ENCODE data around the gene EFNA2. TPM values are rescaled to one million over a fixed set of nuclear protein-coding genes. Genes with fewer than 3 reads are reported as not detected.

EFNA2 gene
- polyA plus RNA-seq, 1 donor = 1.4 TPM

Other genes with a start within 250 kb of the EFNA2 start
- gene ABCA7, start 245.8 kb upstream of the EFNA2 start, polyA plus RNA-seq (ENCODE audit: insufficient read length) = 7.6 TPM
- gene ARHGAP45, start 218.7 kb upstream of the EFNA2 start, polyA plus RNA-seq (ENCODE audit: insufficient read length) = 7.2 TPM
- gene POLR2E, start 190.5 kb upstream of the EFNA2 start, polyA plus RNA-seq (ENCODE audit: insufficient read length) = 130 TPM
- gene GPX4, start 181.9 kb upstream of the EFNA2 start, polyA plus RNA-seq (ENCODE audit: insufficient read length) = 224 TPM
- gene SBNO2, start 111.6 kb upstream of the EFNA2 start, polyA plus RNA-seq (ENCODE audit: insufficient read length) = 15.1 TPM
- gene STK11, start 80.1 kb upstream of the EFNA2 start, polyA plus RNA-seq (ENCODE audit: insufficient read length) = 56.2 TPM
- gene CBARP, start 47.9 kb upstream of the EFNA2 start, polyA plus RNA-seq (ENCODE audit: insufficient read length) = 1.4 TPM
- 76.3 TPM for gene ATP5F1D, start 44.1 kb upstream of the EFNA2 start, polyA plus RNA-seq (ENCODE audit: insufficient read length)
- gene MIDN, start 37.3 kb upstream of the EFNA2 start, polyA plus RNA-seq (ENCODE audit: insufficient read length) = 43.8 TPM
- 895 TPM for gene CIRBP, start 16.5 kb upstream of the EFNA2 start, polyA plus RNA-seq (ENCODE audit: insufficient read length)
- gene FAM174C, start 10.3 kb upstream of the EFNA2 start, polyA plus RNA-seq (ENCODE audit: insufficient read length) = 16.2 TPM
- 40.2 TPM for gene NDUFS7, start 98.0 kb downstream of the EFNA2 start, polyA plus RNA-seq (ENCODE audit: insufficient read length)
- gene GAMT, start 115.7 kb downstream of the EFNA2 start, polyA plus RNA-seq (ENCODE audit: insufficient read length) = 25.7 TPM
- 91.8 TPM for gene DAZAP1, start 121.7 kb downstream of the EFNA2 start, polyA plus RNA-seq (ENCODE audit: insufficient read length)
- gene RPS15, start 152.5 kb downstream of the EFNA2 start, polyA plus RNA-seq (ENCODE audit: insufficient read length) = 539 TPM
- 1.3 TPM for gene APC2, start 164.2 kb downstream of the EFNA2 start, polyA plus RNA-seq (ENCODE audit: insufficient read length)
- gene C19orf25, start 193.3 kb downstream of the EFNA2 start, polyA plus RNA-seq (ENCODE audit: insufficient read length) = 19.5 TPM
- 5.0 TPM for gene PCSK4, start 204.5 kb downstream of the EFNA2 start, polyA plus RNA-seq (ENCODE audit: insufficient read length)
- 15.7 TPM for gene REEP6, start 205.3 kb downstream of the EFNA2 start, polyA plus RNA-seq (ENCODE audit: insufficient read length)
- 0.27 TPM for gene ADAMTSL5, start 227.1 kb downstream of the EFNA2 start, polyA plus RNA-seq (ENCODE audit: insufficient read length)
- 0.23 TPM for gene PLK5, start 238.2 kb downstream of the EFNA2 start, polyA plus RNA-seq (ENCODE audit: insufficient read length)